H1 (cell line): ENCODE results near the gene SRM. TPM values are rescaled to one million over a fixed set of nuclear protein-coding genes. Genes with fewer than 3 reads are reported as not detected.
A peak's percentile ranks its signal among the peaks of the same experiment; 100 is the strongest.

Source experiments
- CTCF ChIA-PET: fragments of 300-600 bp; sonication (Branson Sonifier 250); formaldehyde crosslinking; loops from one replicate; lab custom pipeline; 2021; ENCODE audit not compliant: partially characterized antibody; lab: Charles Lee
- POLR2A ChIA-PET: fragments of 300-600 bp; sonication (Branson Sonifier 250); formaldehyde crosslinking; loops from one replicate; lab custom pipeline; 2021; ENCODE audit warnings: inconsistent platforms; ENCODE audit not compliant: partially characterized antibody; lab: Charles Lee
- DNase-seq, 2 experiments: peaks; one replicate each; pipeline versions ENCODE4 v3.0.0 to v3.0.0-alpha.2; 2010 to 2022; ENCODE audit warnings: low spot score in 2 of 2, low read depth in 1 of 2, mixed read lengths in 1 of 2
- FAIRE-seq: peaks from 2 replicates; lab custom pipeline; 2011; peaks lifted over from hg19 to GRCh38; lab: Jason Lieb, UNC
- H2AFZ ChIP-seq: 2 replicates; pipeline ENCODE4 v1.8.1; 2012; ENCODE audit warnings: low read length, inconsistent platforms
- H2AK5ac ChIP-seq: 2 replicates; pipeline ENCODE4 v1.6.1; 2013; ENCODE audit warnings: low read depth, low read length
- H2BK120ac ChIP-seq: replicated peaks from 2 replicates; pipeline ENCODE3; 2013; ENCODE audit warnings: low read depth, low read length, inconsistent platforms
- H2BK12ac ChIP-seq: 2 replicates; pipeline ENCODE4 v1.6.1; 2013; ENCODE audit warnings: low read depth, low read length
- H2BK15ac ChIP-seq: 2 replicates; pipeline ENCODE4 v1.6.1; 2013; ENCODE audit warnings: low read length
- H2BK20ac ChIP-seq: 2 replicates; pipeline ENCODE4 v1.6.1; 2013; ENCODE audit warnings: low read length
- H2BK5ac ChIP-seq: 2 replicates; pipeline ENCODE4 v1.6.1; 2013; ENCODE audit warnings: low read depth, low read length
- H3K14ac ChIP-seq: 2 replicates; pipeline ENCODE4 v1.6.1; 2013; ENCODE audit warnings: inconsistent platforms; ENCODE audit not compliant: insufficient read length
- H3K18ac ChIP-seq: 2 replicates; pipeline ENCODE4 v1.6.1; 2013; ENCODE audit warnings: low read length; ENCODE audit errors: extremely low read depth
- H3K23ac ChIP-seq: 2 replicates; pipeline ENCODE4 v1.6.1; 2013; ENCODE audit warnings: inconsistent platforms; ENCODE audit not compliant: insufficient read length
- H3K23me2 ChIP-seq: 2 replicates; pipeline ENCODE4 v1.6.1; 2013; ENCODE audit warnings: low read depth, low read length
- H3K27ac ChIP-seq: 2 replicates; pipeline ENCODE4 v1.6.1; 2011; ENCODE audit warnings: low read depth, low read length, inconsistent platforms
- H3K27me3 ChIP-seq, 4 experiments: replicated peaks in 1 of 4; 1 replicate in 1 of 4; 2 replicates in 3 of 4; pipeline versions ENCODE4 v1.6.1 to v1.8.1; 2011 to 2013; ENCODE audit warnings: low read length in 3 of 4, mild to moderate bottlenecking in 3 of 4, inconsistent platforms in 2 of 4, mixed read lengths in 2 of 4, moderate library complexity in 1 of 4; ENCODE audit not compliant: control insufficient read depth in 3 of 4, insufficient read depth in 3 of 4; ENCODE audit errors: extremely low read depth in 1 of 4
- H3K36me3 ChIP-seq, 4 experiments: 2 replicates each; pipeline versions ENCODE4 v1.6.1 to v1.8.1; 2011 to 2013; ENCODE audit warnings: mild to moderate bottlenecking in 4 of 4, low read length in 3 of 4, moderate library complexity in 2 of 4, control low read depth in 1 of 4, inconsistent platforms in 1 of 4; ENCODE audit not compliant: insufficient read depth in 4 of 4, control insufficient read depth in 2 of 4
- H3K4ac ChIP-seq: replicated peaks from 2 replicates; pipeline ENCODE3; 2013; ENCODE audit warnings: low read length, low read depth, mixed read lengths, inconsistent platforms; ENCODE audit not compliant: insufficient read length
- H3K4me1 ChIP-seq, 4 experiments: replicated peaks in 1 of 4; 1 replicate in 1 of 4; 2 replicates in 3 of 4; pipeline versions ENCODE4 v1.6.1 to v1.8.1; 2011 to 2013; ENCODE audit warnings: low read length in 3 of 4, inconsistent platforms in 2 of 4, mixed read lengths in 1 of 4; ENCODE audit not compliant: insufficient read depth in 4 of 4, control insufficient read depth in 3 of 4
- H3K4me2 ChIP-seq, 2 experiments: 2 replicates each; pipeline versions ENCODE4 v1.6.1 to v1.8.1; 2011 to 2013; ENCODE audit warnings: low read depth in 2 of 2, low read length in 2 of 2, control low read depth in 1 of 2, inconsistent platforms in 1 of 2, mild to moderate bottlenecking in 1 of 2; ENCODE audit not compliant: insufficient read depth in 1 of 2
- H3K4me3 ChIP-seq, 4 experiments: fragments of 200-600, 300-600 bp in 1 of 4; sonication (generic), shearing (Covaris generic), sonication (Bioruptor Twin) in 1 of 4; 2 replicates each; pipeline versions ENCODE4 v1.5.1 to v1.8.1; 2011 to 2016; ENCODE audit warnings: low read length in 4 of 4, low read depth in 3 of 4, control low read depth in 2 of 4, inconsistent platforms in 2 of 4, mild to moderate bottlenecking in 2 of 4, mixed read lengths in 1 of 4, moderate library complexity in 1 of 4; ENCODE audit not compliant: insufficient read depth in 2 of 4; ENCODE audit errors: extremely low read depth in 1 of 4
- H3K56ac ChIP-seq: replicated peaks from 2 replicates; pipeline ENCODE3; 2013; ENCODE audit warnings: low read depth, mild to moderate bottlenecking, mixed read lengths, low read length, inconsistent platforms; ENCODE audit not compliant: insufficient read length
- H3K79me1 ChIP-seq: 2 replicates; pipeline ENCODE4 v1.6.1; 2013; ENCODE audit warnings: low read depth, low read length, control low read depth
- H3K79me2 ChIP-seq, 2 experiments: 2 replicates each; pipeline versions ENCODE4 v1.6.1 to v1.8.1; 2012 to 2013; ENCODE audit warnings: low read length in 2 of 2, mild to moderate bottlenecking in 2 of 2, inconsistent platforms in 1 of 2; ENCODE audit not compliant: insufficient read depth in 2 of 2, control insufficient read depth in 1 of 2
- H3K9ac ChIP-seq, 4 experiments: replicated peaks in 1 of 4; 1 replicate in 1 of 4; 2 replicates in 3 of 4; pipeline versions ENCODE4 v1.6.1 to v1.8.1; 2011 to 2013; ENCODE audit warnings: low read depth in 3 of 4, low read length in 3 of 4, control low read depth in 2 of 4, mild to moderate bottlenecking in 2 of 4, moderate library complexity in 2 of 4, inconsistent platforms in 1 of 4; ENCODE audit errors: extremely low read depth in 1 of 4
- H3K9me3 ChIP-seq, 2 experiments: 2 replicates each; pipeline versions ENCODE4 v1.6.1 to v1.8.1; 2012 to 2013; ENCODE audit warnings: mild to moderate bottlenecking in 2 of 2, moderate library complexity in 2 of 2, control low read depth in 1 of 2, inconsistent platforms in 1 of 2, low read depth in 1 of 2, low read length in 1 of 2, mixed read lengths in 1 of 2; ENCODE audit not compliant: insufficient read depth in 2 of 2
- H4K20me1 ChIP-seq, 2 experiments: replicated peaks in 1 of 2; 2 replicates each; pipeline versions ENCODE3 to v1.8.1; 2011 to 2013; ENCODE audit warnings: inconsistent platforms in 2 of 2, low read length in 2 of 2, mild to moderate bottlenecking in 1 of 2; ENCODE audit not compliant: insufficient read depth in 2 of 2, control insufficient read depth in 1 of 2
- H4K5ac ChIP-seq: 2 replicates; pipeline ENCODE4 v1.6.1; 2013; ENCODE audit warnings: low read length, low read depth, mixed read lengths, inconsistent platforms; ENCODE audit not compliant: insufficient read length
- H4K8ac ChIP-seq: 2 replicates; pipeline ENCODE4 v1.8.0; 2013; ENCODE audit warnings: mild to moderate bottlenecking, moderate library complexity, low read length, inconsistent platforms; ENCODE audit not compliant: insufficient read depth; ENCODE audit errors: extremely low read depth
- H4K91ac ChIP-seq: replicated peaks from 2 replicates; pipeline ENCODE3; 2013; ENCODE audit warnings: low read length, mixed read lengths, inconsistent platforms; ENCODE audit not compliant: insufficient read length
- ASH2L ChIP-seq: fragments of 200-600, 300-600 bp; sonication (generic); IDR thresholded peaks from one replicate; pipeline ENCODE4 v1.7.1; 2017; ENCODE audit warnings: low read length
- CBX5 ChIP-seq: fragments of 300-800, 300-1000 bp; sonication (generic); IDR thresholded peaks from 2 replicates; pipeline ENCODE4 v1.7.1; 2016; ENCODE audit warnings: antibody characterized with exemption, low read length, low read depth
- CEBPB ChIP-seq: IDR thresholded peaks from 2 replicates; pipeline ENCODE4 v1.6.1; 2012; ENCODE audit warnings: low read depth, low read length
- CHD1 ChIP-seq: IDR thresholded peaks from 2 replicates; pipeline ENCODE4 v1.6.1; 2012; ENCODE audit warnings: low read depth, low read length, improper control_type of control experiment
- HDAC6 ChIP-seq: IDR thresholded peaks from one replicate; pipeline ENCODE4 v1.7.1; 2012; ENCODE audit warnings: low read depth, mild to moderate bottlenecking, inconsistent platforms, low read length, moderate library complexity
- KDM4A ChIP-seq: IDR thresholded peaks from one replicate; pipeline ENCODE4 v1.7.1; 2012; ENCODE audit warnings: low read depth, mild to moderate bottlenecking, moderate library complexity, low read length, inconsistent platforms; ENCODE audit not compliant: severe bottlenecking
- POLR2A ChIP-seq, 2 experiments: IDR thresholded peaks; 1 replicate in 1 of 2; 2 replicates in 1 of 2; pipeline ENCODE4 v1.6.1; 2011; ENCODE audit warnings: low read depth in 2 of 2, low read length in 2 of 2, mild to moderate bottlenecking in 2 of 2; ENCODE audit errors: control extremely low read depth in 1 of 2
- SIX5 ChIP-seq: IDR thresholded peaks from 2 replicates; pipeline ENCODE4 v1.6.1; 2011; ENCODE audit warnings: mild to moderate bottlenecking, low read depth, low read length
- SRF ChIP-seq: IDR thresholded peaks from 2 replicates; pipeline ENCODE4 v1.6.1; 2011; ENCODE audit warnings: mild to moderate bottlenecking, low read depth, low read length, moderate library complexity
- SUZ12 ChIP-seq: fragments of 200-600 bp; sonication (generic); IDR thresholded peaks from 2 replicates; pipeline ENCODE4 v1.6.1; 2012; ENCODE audit warnings: mild to moderate bottlenecking, inconsistent platforms, low read length, moderate library complexity, mixed read lengths
- YY1 ChIP-seq: IDR thresholded peaks from 2 replicates; pipeline ENCODE4 v1.6.1; 2011; ENCODE audit warnings: low read depth, mild to moderate bottlenecking, low read length
- WGBS, 2 experiments: shearing (Covaris generic) in 1 of 2; methylation state at CpG; one replicate each; pipeline versions ENCODE4 v1.1.6 to v1.1.7; 2013 to 2015; ENCODE audit warnings: low lambda C conversion rate in 2 of 2, mixed read lengths in 2 of 2, inconsistent platforms in 1 of 2, low coverage in 1 of 2, missing lambda C conversion rate in 1 of 2; ENCODE audit not compliant: insufficient replicate concordance in 2 of 2, insufficient coverage in 1 of 2, insufficient read length in 1 of 2; ENCODE audit errors: extremely low coverage in 1 of 2, missing lambda C conversion rate in 1 of 2; 5-methylcytosine and 5-hydroxymethylcytosine counted together
- polyA plus RNA-seq, 7 experiments: library from polyadenylated mRNA; depleted of rRNA in 3 of 7; stranded (reverse) in 5 of 7; unstranded in 2 of 7; fragments of >200 nt in 5 of 7; fragments of 200-250 nt in 2 of 7; gene quantifications; 1 replicate in 5 of 7; 2 replicates in 1 of 7; 4 replicates in 1 of 7; pipeline versions ENCODE4 v1.2.1 to v1.2.3, GENCODE V29; 2011 to 2013; ENCODE audit warnings: missing spikeins in 2 of 7, mixed read lengths in 2 of 7
- total RNA-seq: library from RNA; stranded (reverse); fragmentation: NEBNext Ultra II Directional; extraction: Animal tissue kit (Norgen Biotek cat#: 25700); gene quantifications from 2 replicates; pipeline ENCODE4 v1.2.1, GENCODE V29; 2021

SRM gene
- total and polyA plus RNA-seq, 2 of the 8 experiments (the other 6 are each of a cell fraction or from before 2014, with no cell fraction given), result 110 to 208 TPM

DNA sequence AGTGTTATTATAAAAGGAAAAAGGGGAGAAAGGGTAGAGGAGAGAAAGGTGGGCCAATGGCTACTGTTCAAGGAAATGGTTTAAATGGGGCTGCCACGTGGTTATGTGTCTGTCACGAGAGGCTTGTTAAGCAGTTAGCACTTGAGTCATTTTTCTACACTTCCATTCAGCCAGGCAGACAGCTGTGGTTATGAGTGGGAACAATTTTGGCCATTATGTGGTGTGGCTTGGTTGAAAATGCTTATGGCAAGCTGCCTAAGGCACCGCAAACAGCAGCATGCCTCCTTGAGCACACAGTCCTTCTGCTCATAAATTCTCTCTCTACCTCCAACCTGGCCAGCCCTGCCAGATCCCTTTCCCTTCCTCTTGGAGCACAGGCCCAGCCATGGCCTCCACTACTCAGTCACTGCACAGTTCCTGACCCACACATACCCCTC lies 3.2 kb upstream of the SRM start:
- H3K4ac ChIP-seq, result no peak overlapping the region
- no peak overlapping the region for H3K14ac ChIP-seq
- no peak overlapping the region for H2BK120ac ChIP-seq
- no peak overlapping the region for H2AK5ac ChIP-seq
- H3K4me2 ChIP-seq, result no peak overlapping the region
- H2BK15ac ChIP-seq, result no peak overlapping the region
- H3K23ac ChIP-seq, result no peak overlapping the region
- no peak overlapping the region for H2AFZ ChIP-seq
- CTCF ChIA-PET, result interaction anchor here (0.6 to 8.6 kb wide), 6 partner anchors 10 to 620 kb away, joined by 3 to 115 read pairs (median 4); no protein-coding TSS in a partner anchor
- WGBS, 2 experiments, result 95% methylated on average over 3 of the region's 3 CpGs; no CpG with 5 or more reads in 1 of the 2 experiments
- no peak overlapping the region for H2BK20ac ChIP-seq
- TF ChIP-seq CEBPB, result no peak
- TF ChIP-seq SRF, result no peak
- TF ChIP-seq SIX5, result no peak
- TF ChIP-seq CHD1, result no peak
- TF ChIP-seq YY1, result no peak
- TF ChIP-seq SUZ12, result no peak
- TF ChIP-seq POLR2A (IDR thresholded peaks at IDR 0.05; ENCODE audit: control extremely low read depth in 1 of 2, low read depth in 2 of 2, low read length in 2 of 2), result no peak
- TF ChIP-seq HDAC6, result no peak
- no peak for TF ChIP-seq ASH2L
- no peak for TF ChIP-seq CBX5
- no peak for TF ChIP-seq KDM4A
- no peaks in the 10 kb centered on the region for H3K9me3 ChIP-seq
- H2BK12ac ChIP-seq, result no peak overlapping the region
- POLR2A ChIA-PET, result interaction anchor here (0.8 to 6.5 kb wide), 5 partner anchors 11 to 88 kb away, joined by 3 to 44 read pairs (median 7); no protein-coding TSS in a partner anchor
- H3K23me2 ChIP-seq, result peaks cover 14% of the 10 kb centered on the region
- peaks cover 0 to 12% (median 3%) of the 10 kb centered on the region in 4 experiments; a peak in 4 of 7 replicates for H3K4me1 ChIP-seq
- no peak overlapping the region for H4K91ac ChIP-seq
- H3K9ac ChIP-seq, result no peak overlapping the region
- H3K36me3 ChIP-seq, result peaks cover 9 to 30% (median 24%) of the 10 kb centered on the region in 4 experiments
- H3K4me3 ChIP-seq, result no peak overlapping the region
- peaks cover 0 to 16% of the 10 kb centered on the region in 2 experiments; a peak in 2 of 4 replicates for H3K79me2 ChIP-seq
- no peak overlapping the region for H3K56ac ChIP-seq
- DNase-seq (no peak), FAIRE-seq (no peak)
- H2BK5ac ChIP-seq, result 0 out of 2 replicates have a peak overlapping the region, but pooled peaks have one; percentile 12
- no peak overlapping the region for H3K18ac ChIP-seq
- H4K5ac ChIP-seq, result no peak overlapping the region
- peaks cover 0 to 5% of the 10 kb centered on the region in 2 experiments for H4K20me1 ChIP-seq
- H3K27ac ChIP-seq, result no peak overlapping the region
- H3K27me3 ChIP-seq, result no peaks in the 10 kb centered on the region; a peak in 1 of 7 replicates
- H3K79me1 ChIP-seq, result peaks cover 9% of the 10 kb centered on the region
- no peak overlapping the region for H4K8ac ChIP-seq
